Omental fat pad (tissue), 4 donors: ENCODE data around the gene CBX6. TPM values are rescaled to one million over a fixed set of nuclear protein-coding genes. Genes with fewer than 3 reads are reported as not detected.
"Not testable (repeated sequence)": the region's sequence is repeated elsewhere in the genome, so short reads cannot be mapped to it uniquely, and the experiment has no call there.

Experiments used
- ATAC-seq: fragments of 150-250 bp; one replicate; pipeline ENCODE4 v1.9.1; 2016; ENCODE audit warnings: mild to moderate bottlenecking, moderate library complexity; ENCODE audit not compliant: low FRiP score
- DNase-seq: peaks from one replicate; pipeline ENCODE4 v3.0.0-alpha.2; 2019; ENCODE audit warnings: low spot score
- CTCF ChIP-seq, 3 donors: fragments of 450-650 bp; IDR thresholded peaks; one replicate each; pipeline ENCODE4 v1.5.1; 2016 to 2017; ENCODE audit warnings: antibody characterized with exemption in 3 of 3, mild to moderate bottlenecking in 3 of 3, moderate library complexity in 2 of 3
- total RNA-seq, 4 donors: library from RNA; depleted of rRNA; stranded (reverse); fragments of >200 nt; gene quantifications; one replicate each; pipeline ENCODE4 v1.1.0, GENCODE V29; 2016

CBX6 gene
- total RNA-seq, result 10 to 100 TPM; 27.4 to 59.6 (median 34.9) TPM

DNA sequence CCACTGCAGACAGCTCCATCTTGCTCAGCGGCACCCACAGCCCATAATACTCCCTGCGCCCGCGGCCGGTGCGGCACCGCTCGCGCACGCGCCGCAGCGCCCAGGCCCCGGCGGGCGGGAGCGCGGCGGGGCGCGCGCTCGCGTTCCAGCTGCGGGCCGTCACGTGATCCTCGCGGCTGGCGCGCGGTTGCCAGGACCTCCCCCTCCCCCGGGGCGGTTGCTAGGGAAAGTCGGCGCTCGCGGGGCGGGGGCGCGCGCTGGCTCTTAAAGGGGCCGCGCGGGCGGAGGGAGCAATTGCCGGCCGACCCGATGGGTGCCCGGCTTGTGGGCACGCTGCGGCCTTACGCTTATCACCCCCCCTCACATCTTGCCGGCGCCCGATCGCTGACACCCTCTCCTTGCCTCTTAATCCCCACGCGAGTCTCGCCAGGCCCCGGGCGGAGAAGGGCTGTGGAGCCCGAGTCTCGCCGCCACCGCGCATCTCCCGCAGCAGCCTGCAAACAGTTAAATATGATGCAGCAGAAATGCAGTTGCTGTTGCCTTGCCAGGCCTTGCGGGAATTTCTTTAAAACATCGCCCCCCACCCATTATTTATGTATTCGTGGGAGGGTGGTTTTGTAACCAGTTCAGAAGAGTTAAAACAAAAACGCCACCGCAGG is at the start of gene CBX6:
Gene CBX6, minus strand, starts transcription at position 45 of the 659 bp plus-strand sequence. Its CDS starts 26 bp downstream, at position 19.
- peak; percentile 84 for DNase-seq
- peak; percentile 75 for ATAC-seq
- TF ChIP-seq CTCF (IDR thresholded peaks at IDR 0.05), result no peak

DNA sequence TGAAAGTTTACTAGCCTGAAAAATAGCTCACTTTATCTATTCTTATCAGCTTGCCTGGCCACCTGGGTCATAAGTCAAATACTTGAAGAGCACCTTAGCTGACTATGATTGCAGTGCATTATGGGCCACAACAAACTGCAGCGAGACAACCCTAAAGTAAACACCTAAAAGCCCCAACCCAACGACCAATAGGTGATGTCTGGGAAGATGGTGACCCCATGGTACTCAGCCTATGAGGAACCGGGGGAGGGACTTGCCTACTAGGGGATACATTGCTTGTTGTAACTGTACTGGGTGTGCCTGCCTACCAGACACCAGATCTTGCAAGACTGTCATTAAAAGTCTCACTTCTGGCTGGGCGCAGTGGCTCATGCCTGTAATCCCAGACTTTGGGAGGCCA is 49.8 kb upstream of the CBX6 start:
- ATAC-seq (no peak), DNase-seq (no peak)
- no peak for TF ChIP-seq CTCF (IDR thresholded peaks at IDR 0.05)

DNA sequence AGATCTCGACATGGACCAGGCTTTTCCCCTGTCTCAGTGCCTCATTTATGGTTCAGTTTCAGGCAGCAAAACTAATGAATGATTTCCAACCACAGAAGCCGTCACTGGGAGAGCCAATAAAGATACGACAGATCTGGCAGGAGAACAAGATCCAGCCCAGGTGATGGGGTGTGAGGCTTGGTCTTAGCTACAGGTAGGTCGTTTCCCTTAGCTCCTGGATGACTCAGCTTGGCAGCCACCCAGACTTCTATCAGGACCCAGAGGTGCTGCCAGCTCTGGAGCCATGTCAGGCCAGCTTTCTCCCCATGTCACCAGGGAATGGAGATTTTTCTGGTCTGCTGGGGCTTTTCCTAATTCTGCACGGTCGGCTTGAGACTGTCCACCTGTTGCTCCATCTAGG is 49.1 kb upstream of the CBX6 start:
- no peak for DNase-seq
- no peak for TF ChIP-seq CTCF (IDR thresholded peaks at IDR 0.05)
- ATAC-seq, result no peak

GRCh38 chr22:38919631-38920190 is 47.7 kb upstream of the CBX6 start:
- DNase-seq, result no peak
- no peak for ATAC-seq
- TF ChIP-seq CTCF (IDR thresholded peaks at IDR 0.05), result no peak

DNA sequence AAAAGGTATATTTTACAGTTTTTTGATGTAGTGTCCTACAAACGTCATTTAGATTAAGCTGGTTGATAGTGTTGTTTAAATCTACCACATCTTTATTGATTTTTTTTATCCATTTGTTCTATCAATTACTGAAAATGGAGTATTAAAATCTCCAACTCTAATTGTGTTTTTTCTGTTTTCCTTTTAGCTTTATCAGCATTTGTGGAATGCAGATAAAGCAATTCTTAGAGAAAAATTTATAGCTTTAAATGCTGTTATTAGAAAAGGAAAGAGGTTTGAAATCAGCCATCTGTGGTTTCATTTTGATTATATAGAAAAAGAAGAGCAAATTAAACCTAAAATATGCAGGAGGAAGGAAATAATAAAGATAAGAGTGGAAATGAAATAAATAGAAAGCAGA is 39.4 kb upstream of the CBX6 start:
- DNase-seq (no peak), ATAC-seq (no peak)
- TF ChIP-seq CTCF (IDR thresholded peaks at IDR 0.05), result no peak

DNA sequence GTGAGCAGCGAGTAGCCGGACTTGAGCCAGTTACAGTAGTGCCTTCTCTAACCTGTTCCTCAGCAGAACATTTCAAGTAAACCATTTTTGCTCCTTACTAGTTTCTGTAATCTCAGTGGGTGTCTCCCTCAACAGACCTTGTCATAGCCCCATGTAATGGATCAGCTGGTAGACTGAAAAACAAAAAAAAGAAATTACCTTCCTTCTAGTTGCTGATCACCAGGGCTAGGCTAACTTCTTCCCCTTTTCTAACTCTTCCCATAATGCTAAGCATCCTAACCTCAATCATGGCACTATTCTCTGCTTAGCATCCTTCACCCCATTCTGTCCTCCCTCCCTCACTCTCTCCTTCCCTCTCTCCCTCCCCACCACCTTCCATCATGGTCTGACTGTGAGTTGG is 35.8 kb upstream of the CBX6 start:
- ATAC-seq (no peak), DNase-seq (no peak)
- no peak for TF ChIP-seq CTCF (IDR thresholded peaks at IDR 0.05)

GRCh38 chr22:38906052-38906451 is 34.0 kb upstream of the CBX6 start:
- ATAC-seq (no peak), DNase-seq (no peak)
- no peak for TF ChIP-seq CTCF (IDR thresholded peaks at IDR 0.05)

GRCh38 chr22:38904052-38904617 is 32.1 kb upstream of the CBX6 start:
- DNase-seq, ATAC-seq: not testable (repeated sequence)
